ENCODE data around the gene IPMK.

DNA sequence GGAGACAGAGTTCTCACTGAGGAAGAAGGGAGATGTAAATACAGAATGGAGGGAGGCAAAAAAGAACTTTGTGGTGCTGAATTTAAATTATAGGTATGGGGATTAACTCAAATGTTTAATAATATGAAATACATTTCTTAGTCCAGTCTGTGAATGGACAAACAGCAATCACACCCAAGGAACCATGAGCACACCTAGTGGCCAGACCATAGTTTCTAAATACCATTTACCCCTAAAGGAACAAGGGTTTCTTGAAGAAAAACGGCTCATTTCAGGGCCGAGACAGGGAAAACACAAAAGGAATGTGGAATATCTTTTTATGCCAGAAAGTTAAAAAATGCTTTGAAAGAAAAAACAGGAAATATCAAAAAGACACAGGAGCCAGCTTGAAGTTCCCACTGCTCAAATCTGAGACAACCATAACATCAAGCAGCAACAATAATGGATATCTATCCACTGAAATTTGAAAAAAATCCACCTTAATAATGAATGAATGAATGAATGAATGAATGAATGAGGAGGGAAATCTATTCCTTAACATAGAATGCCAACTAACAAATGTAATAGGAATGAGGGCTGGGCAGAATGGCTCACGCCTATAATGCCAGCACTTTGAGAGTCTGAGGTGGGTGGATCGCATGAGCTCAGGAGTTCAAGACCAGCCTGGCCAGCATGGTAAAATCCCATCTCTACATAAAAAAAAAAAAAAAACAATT is 8.6 kb downstream of the IPMK start:
- no peak for TF ChIP-seq POLR2A (IDR thresholded peaks at IDR 0.05; ENCODE audit: extremely low read depth, insufficient read length)
- TF ChIP-seq, protein P1, sequence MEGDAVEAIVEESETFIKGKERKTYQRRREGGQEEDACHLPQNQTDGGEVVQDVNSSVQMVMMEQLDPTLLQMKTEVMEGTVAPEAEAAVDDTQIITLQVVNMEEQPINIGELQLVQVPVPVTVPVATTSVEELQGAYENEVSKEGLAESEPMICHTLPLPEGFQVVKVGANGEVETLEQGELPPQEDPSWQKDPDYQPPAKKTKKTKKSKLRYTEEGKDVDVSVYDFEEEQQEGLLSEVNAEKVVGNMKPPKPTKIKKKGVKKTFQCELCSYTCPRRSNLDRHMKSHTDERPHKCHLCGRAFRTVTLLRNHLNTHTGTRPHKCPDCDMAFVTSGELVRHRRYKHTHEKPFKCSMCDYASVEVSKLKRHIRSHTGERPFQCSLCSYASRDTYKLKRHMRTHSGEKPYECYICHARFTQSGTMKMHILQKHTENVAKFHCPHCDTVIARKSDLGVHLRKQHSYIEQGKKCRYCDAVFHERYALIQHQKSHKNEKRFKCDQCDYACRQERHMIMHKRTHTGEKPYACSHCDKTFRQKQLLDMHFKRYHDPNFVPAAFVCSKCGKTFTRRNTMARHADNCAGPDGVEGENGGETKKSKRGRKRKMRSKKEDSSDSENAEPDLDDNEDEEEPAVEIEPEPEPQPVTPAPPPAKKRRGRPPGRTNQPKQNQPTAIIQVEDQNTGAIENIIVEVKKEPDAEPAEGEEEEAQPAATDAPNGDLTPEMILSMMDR (IDR thresholded peaks at IDR 0.05; ENCODE audit: low read depth, low read length), result no peak
- TF ChIP-seq, protein P2, sequence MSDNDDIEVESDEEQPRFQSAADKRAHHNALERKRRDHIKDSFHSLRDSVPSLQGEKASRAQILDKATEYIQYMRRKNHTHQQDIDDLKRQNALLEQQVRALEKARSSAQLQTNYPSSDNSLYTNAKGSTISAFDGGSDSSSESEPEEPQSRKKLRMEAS (IDR thresholded peaks at IDR 0.05; ENCODE audit: low read depth, low read length), result no peak
- no peak for TF ChIP-seq MYC (IDR thresholded peaks at IDR 0.05; ENCODE audit: low read depth, low read length)

Data from NB4 (cell line).